Measurements from ENCODE around the gene ZCCHC14. TPM values are rescaled to one million over a fixed set of nuclear protein-coding genes. Genes with fewer than 3 reads are reported as not detected.

Gene ZCCHC14
- total RNA-seq, 4 donors from 2014 or later: 21.8 to 64.0 (median 28.8) TPM

DNA sequence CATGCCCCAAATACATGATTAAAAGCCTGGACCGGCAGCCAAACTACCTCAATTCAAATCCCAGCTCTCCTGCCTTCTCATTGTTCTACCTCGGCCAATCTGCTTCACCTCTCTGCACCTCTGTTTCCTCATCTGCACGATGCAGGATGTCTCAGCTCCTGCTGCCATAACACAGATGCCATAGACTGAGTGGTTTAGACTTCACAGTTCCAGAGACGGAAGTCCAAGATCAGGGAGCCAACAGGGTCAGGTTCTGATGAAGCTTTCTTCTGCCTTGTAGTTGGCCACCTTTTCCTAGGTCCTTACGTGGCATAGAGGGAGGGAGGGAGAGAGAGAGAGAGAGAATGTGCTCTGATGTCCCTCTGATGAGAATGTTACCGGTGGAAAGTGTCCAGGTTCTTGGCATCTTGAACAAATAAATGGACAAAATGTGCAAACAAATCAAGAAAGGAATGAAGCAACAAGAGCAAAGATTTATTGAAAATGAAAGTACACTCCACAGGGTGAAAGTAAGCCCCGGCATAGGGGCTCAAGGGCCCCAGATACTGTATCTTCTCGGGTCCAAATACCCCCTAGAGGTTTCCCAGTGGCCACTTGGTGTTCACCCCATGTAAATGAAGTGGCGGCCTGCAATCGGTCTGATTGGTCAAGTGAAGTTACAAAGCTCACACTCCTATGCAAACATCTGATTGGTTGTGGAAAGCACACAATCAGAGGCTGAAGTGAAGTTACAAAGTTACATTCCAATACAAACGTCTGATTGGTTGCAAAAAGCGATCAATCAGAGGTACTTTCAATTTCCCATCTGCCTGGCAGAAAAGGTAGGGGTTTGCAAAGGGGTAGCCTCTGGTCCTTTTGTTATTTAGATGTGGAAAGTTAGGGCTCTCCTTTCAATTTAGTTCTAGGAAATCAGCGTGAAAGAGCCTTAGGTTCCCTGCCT is 43.3 kb upstream of the ZCCHC14 start:
- TF ChIP-seq EP300 (IDR thresholded peaks at IDR 0.05) (no peak), POLR2AphosphoS5 (IDR thresholded peaks at IDR 0.05) (no peak), POLR2A (IDR thresholded peaks at IDR 0.05) (no peak)
- TF ChIP-seq, protein P1, sequence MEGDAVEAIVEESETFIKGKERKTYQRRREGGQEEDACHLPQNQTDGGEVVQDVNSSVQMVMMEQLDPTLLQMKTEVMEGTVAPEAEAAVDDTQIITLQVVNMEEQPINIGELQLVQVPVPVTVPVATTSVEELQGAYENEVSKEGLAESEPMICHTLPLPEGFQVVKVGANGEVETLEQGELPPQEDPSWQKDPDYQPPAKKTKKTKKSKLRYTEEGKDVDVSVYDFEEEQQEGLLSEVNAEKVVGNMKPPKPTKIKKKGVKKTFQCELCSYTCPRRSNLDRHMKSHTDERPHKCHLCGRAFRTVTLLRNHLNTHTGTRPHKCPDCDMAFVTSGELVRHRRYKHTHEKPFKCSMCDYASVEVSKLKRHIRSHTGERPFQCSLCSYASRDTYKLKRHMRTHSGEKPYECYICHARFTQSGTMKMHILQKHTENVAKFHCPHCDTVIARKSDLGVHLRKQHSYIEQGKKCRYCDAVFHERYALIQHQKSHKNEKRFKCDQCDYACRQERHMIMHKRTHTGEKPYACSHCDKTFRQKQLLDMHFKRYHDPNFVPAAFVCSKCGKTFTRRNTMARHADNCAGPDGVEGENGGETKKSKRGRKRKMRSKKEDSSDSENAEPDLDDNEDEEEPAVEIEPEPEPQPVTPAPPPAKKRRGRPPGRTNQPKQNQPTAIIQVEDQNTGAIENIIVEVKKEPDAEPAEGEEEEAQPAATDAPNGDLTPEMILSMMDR (IDR thresholded peaks at IDR 0.05): no peak
- Histone ChIP-seq H3K4me3 (no peak overlapping the region), H3K9me3 (peaks cover 8% of the 10 kb centered on the region), H3K36me3 (no peaks in the 10 kb centered on the region), H3K27me3 (peaks cover 35% of the 10 kb centered on the region), H3K4me1 (peaks cover 5% of the 10 kb centered on the region), H3K27ac (no peak overlapping the region)
- 73% methylated on average over 13 of the region's 13 CpGs for WGBS
- no peak for DNase-seq (ENCODE audit: low spot score in 2 of 2)

DNA sequence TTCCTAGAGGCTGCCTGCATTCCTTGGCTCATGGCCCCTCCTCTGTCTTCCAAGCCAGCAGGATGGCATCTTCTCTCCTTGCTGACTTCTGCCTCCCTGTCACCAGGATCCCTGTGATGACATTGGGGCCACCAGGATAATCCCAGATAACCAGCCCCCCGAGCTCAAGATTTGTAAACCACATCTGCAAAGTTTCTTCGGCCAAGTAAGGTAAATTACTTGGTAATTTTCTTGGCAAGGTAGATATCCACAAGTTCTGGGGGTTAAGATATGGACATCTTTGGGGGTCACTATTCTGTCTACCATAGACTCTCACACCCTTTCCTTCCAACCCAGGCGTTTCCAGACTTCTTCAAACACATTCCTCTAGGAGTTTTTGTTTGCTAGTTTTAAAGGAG is 42.6 kb upstream of the ZCCHC14 start:
- no peak overlapping the region for H3K4me3 ChIP-seq
- no peaks in the 10 kb centered on the region for H3K36me3 ChIP-seq
- TF ChIP-seq POLR2AphosphoS5 (IDR thresholded peaks at IDR 0.05): no peak
- no peak for TF ChIP-seq EP300 (IDR thresholded peaks at IDR 0.05)
- no peak for TF ChIP-seq POLR2A (IDR thresholded peaks at IDR 0.05)
- TF ChIP-seq, protein P1 (IDR thresholded peaks at IDR 0.05): no peak
- H3K4me1 ChIP-seq: no peaks in the 10 kb centered on the region
- H3K9me3 ChIP-seq: peaks cover 8% of the 10 kb centered on the region
- 52% methylated on average over 3 of the region's 3 CpGs for whole genome bisulfite sequencing
- peaks cover 29% of the 10 kb centered on the region for H3K27me3 ChIP-seq
- no peak for DNase-seq (ENCODE audit: low spot score in 2 of 2)
- H3K27ac ChIP-seq: no peak overlapping the region

DNA sequence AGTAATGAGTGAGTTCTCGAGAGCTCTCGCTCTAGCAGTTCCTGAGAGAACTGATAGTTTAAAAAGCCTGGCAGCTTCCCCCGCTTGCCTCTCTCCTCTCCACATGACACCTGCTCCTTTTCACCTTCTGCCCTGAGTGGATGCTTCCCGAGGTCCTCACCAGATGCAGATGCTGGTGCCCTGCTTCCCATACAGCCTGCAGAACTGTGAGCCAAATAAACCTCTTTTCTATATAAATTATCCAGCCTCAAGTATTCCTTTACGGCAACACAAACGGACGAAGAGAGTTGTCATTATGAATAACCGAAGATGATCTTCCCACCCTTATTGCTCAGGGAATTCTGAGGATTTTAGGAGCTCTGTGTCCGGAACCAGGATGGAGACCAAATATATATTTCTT is 41.9 kb upstream of the ZCCHC14 start:
- TF ChIP-seq, protein P1 (IDR thresholded peaks at IDR 0.05): no peak
- TF ChIP-seq POLR2A (IDR thresholded peaks at IDR 0.05) (no peak), EP300 (IDR thresholded peaks at IDR 0.05) (no peak), POLR2AphosphoS5 (IDR thresholded peaks at IDR 0.05) (no peak)
- DNase-seq (ENCODE audit: low spot score in 2 of 2): no peak
- no peaks in the 10 kb centered on the region for H3K36me3 ChIP-seq

DNA sequence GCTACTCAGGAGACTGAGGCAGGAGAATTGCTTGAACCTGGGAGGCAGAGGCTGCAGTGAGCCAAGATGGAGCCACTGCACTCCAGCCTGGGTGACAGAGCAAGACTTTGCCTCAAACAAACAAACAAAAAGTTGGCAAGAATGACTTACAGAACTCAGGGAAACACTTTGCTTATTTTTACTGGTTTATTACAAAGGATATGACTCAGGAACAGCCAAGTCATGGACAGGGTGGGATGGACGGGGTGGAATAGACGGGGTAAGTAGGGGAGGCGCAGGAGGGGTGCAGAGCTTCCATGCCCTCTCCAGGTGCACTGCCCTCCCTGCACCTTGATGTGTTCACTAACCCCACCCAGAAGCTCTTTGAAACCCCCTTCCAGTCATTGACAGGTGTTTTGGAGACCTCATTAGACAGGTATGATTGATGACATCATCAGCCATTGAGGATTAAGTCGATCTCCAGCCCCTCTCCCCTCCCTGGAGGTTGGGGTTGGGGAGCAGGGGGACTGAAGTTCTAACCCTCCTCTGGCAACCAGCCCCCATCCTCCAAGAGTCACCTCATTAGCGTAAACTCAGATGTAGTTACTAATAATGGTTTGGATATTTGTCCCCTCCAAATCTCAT is 41.3 kb upstream of the ZCCHC14 start:
- H3K4me1 ChIP-seq: no peaks in the 10 kb centered on the region
- TF ChIP-seq POLR2A (IDR thresholded peaks at IDR 0.05): no peak
- TF ChIP-seq, protein P1 (IDR thresholded peaks at IDR 0.05): no peak
- 92% methylated on average over 5 of the region's 5 CpGs for WGBS

More for the DNA sequence above, 41.9 kb upstream of the ZCCHC14 start:
- Histone ChIP-seq H3K9me3 (peaks cover 8% of the 10 kb centered on the region), H3K4me3 (no peak overlapping the region), H3K4me1 (no peaks in the 10 kb centered on the region), H3K27ac (no peak overlapping the region), H3K27me3 (peaks cover 24% of the 10 kb centered on the region)
- 97% methylated on average over 9 of the region's 9 CpGs for WGBS

DNA sequence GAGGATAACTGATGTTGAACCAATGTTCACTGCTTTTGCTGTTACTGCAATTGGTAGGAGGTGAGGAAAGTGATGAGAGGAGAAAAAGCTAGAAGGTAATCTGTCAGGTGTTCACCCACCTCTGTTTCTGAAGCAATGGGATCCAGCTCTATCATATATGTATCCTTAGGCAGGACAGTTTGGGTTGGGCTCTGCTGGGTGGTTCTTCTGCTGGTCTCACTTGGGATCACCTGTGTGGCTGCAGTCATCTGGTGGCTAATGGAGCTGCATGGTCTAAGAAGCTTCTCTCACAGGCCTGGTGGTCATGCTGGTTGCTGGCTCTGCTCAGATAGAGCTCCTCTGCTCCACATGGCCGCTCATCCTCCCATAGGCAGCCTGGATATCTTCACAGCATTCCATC is 40.2 kb upstream of the ZCCHC14 start:
- H3K4me3 ChIP-seq: no peak overlapping the region
- TF ChIP-seq POLR2AphosphoS5 (IDR thresholded peaks at IDR 0.05): no peak

More for the DNA sequence above, 41.3 kb upstream of the ZCCHC14 start:
- Histone ChIP-seq H3K27ac (no peak overlapping the region), H3K36me3 (no peaks in the 10 kb centered on the region), H3K9me3 (peaks cover 8% of the 10 kb centered on the region), H3K4me3 (no peak overlapping the region), H3K27me3 (peaks cover 21% of the 10 kb centered on the region)
- no peak for DNase-seq (ENCODE audit: low spot score in 2 of 2)

More for the DNA sequence above, 40.2 kb upstream of the ZCCHC14 start:
- no peak for DNase-seq (ENCODE audit: low spot score in 2 of 2)
- H3K4me1 ChIP-seq: no peaks in the 10 kb centered on the region
- H3K27me3 ChIP-seq: peaks cover 16% of the 10 kb centered on the region
- peaks cover 8% of the 10 kb centered on the region for H3K9me3 ChIP-seq
- 0% methylated on average over 1 of the region's 1 CpG for WGBS
- H3K27ac ChIP-seq: no peak overlapping the region
- H3K36me3 ChIP-seq: no peaks in the 10 kb centered on the region
